ENCODE data around the gene TEX30.
A peak's percentile ranks its signal among the peaks of the same experiment; 100 is the strongest.

The TEX30 gene

DNA sequence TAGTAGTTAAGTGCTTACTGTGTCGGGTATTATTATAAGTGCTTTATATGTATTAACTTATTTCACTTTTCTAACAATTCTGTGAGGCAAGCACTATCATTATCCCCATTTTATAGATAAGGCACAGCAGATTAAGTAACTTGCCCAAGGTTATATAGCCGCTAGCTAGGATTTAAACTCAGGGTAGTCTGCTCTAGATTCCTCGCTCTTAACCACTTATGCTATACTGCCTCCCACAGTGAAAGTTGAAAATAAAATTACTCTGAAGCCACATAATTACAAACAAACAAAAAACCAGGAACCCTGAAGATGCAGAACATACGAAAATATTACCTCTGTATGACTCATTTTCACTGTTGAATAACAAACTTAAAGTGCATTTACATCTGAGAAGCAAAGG, 3.9 kb downstream of the TEX30 start:
- DNase-seq (ENCODE audit: extremely low read depth, low read depth), result no peak
- TF ChIP-seq, protein P1, sequence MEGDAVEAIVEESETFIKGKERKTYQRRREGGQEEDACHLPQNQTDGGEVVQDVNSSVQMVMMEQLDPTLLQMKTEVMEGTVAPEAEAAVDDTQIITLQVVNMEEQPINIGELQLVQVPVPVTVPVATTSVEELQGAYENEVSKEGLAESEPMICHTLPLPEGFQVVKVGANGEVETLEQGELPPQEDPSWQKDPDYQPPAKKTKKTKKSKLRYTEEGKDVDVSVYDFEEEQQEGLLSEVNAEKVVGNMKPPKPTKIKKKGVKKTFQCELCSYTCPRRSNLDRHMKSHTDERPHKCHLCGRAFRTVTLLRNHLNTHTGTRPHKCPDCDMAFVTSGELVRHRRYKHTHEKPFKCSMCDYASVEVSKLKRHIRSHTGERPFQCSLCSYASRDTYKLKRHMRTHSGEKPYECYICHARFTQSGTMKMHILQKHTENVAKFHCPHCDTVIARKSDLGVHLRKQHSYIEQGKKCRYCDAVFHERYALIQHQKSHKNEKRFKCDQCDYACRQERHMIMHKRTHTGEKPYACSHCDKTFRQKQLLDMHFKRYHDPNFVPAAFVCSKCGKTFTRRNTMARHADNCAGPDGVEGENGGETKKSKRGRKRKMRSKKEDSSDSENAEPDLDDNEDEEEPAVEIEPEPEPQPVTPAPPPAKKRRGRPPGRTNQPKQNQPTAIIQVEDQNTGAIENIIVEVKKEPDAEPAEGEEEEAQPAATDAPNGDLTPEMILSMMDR (IDR thresholded peaks at IDR 0.05; ENCODE audit: low read depth, low read length), result peak; percentile 3; the same call in 1 of the 2 replicates

DNA sequence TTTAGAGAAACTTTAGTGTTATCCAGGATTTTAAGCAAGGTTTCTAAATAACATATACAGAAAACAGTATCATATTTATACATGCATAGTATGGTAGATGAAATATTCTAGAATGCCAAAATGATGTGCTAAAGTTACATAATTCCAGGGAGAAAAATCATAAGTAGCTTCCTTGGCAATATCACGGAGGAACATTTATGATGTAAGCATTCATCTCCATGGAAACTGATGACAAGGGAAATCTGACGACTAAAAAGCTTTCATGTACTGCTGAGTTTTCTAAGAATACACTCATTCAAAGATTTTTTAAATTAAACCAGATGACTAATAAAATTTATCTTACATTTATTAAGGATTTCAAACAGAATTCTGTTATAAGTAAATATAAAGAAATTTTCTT, 4.7 kb downstream of the TEX30 start:
- TF ChIP-seq, protein P1 (IDR thresholded peaks at IDR 0.05; ENCODE audit: low read depth, low read length), result no peak
- DNase-seq (ENCODE audit: extremely low read depth, low read depth), result no peak

DNA sequence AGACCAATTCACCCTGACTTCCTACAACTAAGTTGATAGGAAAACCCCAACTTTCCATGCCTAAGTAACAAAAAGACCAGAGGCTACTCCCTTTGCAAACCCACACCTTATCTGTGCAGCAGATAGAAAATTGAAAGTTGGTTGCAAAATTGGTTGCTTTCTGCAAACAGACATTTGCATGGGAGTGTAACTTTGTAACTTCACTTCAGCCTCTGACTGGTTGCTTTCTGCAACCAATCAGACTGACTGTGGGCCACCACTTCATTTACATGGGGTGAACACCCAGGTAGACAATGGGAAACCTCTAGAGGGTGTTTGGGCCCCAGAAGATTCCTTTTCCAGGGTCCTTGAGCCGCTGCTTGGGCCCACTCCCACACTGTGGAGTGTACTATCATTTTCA, 9.8 kb downstream of the TEX30 start:
- DNase-seq (ENCODE audit: extremely low read depth, low read depth), result no peak
- TF ChIP-seq, protein P1 (IDR thresholded peaks at IDR 0.05; ENCODE audit: low read depth, low read length), result no peak

DNA sequence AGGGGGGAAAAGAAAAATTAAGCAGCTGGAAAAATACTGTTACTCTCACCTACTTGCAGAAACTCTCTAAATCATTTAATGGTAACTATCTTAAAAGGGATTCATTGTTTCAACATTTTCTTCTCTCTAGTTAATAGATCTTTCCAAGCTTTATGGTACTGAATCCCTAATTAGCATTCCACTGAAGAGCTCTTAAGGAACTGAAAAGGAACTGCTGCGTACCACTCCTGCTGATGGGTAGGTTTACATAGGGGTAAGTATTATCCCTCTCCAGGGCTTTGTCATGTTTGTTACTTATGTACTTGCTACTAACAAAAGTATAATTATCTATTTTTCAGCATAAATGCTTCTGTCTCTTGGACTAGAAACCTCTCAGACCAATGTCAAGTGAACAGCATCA, 12.5 kb downstream of the TEX30 start:
- DNase-seq (ENCODE audit: extremely low read depth, low read depth), result no peak
- TF ChIP-seq, protein P1 (IDR thresholded peaks at IDR 0.05; ENCODE audit: low read depth, low read length), result no peak

DNA sequence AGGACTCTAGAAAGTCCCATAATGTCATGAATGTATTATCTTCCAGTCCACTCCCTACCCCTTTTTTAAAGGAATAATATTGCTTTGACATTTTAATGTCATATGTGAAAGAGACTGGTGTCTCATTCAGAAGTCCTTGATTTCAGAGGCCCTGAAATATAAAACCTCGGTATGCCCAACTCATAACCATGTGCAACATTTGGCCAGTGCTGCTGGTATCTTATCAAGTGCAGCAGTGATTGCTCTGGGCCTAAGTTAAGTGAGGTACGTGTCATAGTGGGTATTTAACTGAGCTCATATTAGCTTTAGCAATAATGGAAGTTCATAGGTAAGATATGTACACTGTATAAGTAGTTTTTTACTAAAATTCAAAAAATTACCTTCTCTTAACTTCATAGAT, 14.7 kb downstream of the TEX30 start:
- DNase-seq (ENCODE audit: extremely low read depth, low read depth), result no peak
- TF ChIP-seq, protein P1 (IDR thresholded peaks at IDR 0.05; ENCODE audit: low read depth, low read length), result no peak

DNA sequence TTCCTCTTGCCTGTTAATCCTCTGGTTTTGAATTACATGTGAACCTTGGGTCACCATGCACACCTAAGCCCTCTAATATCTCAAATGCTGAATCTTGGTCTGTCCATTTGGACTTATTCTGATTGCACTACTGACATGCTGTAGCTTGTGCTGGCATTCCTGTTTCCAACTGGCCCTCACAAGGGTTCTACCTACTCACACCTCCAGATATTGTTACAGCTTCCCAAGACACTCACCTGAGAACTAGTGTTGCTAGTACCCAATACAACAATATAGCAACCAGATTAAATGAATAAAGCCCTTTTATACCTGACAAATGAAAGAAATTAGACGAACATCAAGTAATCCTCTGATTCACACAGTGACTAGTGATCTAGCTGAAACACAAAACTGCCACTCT, 16.6 kb downstream of the TEX30 start:
- TF ChIP-seq, protein P1 (IDR thresholded peaks at IDR 0.05; ENCODE audit: low read depth, low read length), result no peak
- DNase-seq (ENCODE audit: extremely low read depth, low read depth), result no peak

DNA sequence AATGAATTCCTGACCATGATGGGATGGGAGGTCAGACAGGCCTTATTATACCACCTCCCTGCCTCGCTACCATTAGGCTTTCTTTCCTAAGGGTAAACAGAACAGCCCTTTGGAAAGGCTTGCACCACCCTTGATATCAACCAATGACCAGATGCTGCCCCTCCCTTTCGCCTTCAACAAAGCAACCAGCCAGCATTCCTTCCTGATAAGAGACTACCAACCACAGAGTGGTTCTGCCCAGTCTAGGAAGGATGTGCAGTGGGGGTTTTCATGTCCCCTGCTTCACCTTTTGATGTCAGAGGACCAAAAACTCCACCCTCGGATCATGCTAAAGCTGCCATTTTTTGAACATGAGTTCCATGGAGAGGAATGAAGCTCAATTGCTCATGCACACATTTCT, 21.7 kb downstream of the TEX30 start:
- TF ChIP-seq, protein P1 (IDR thresholded peaks at IDR 0.05; ENCODE audit: low read depth, low read length), result no peak
- DNase-seq (ENCODE audit: extremely low read depth, low read depth), result no peak

All from AG09319 (cell line).